Panc1 (cell line): Measurements from ENCODE around the gene RGS17. TPM values are rescaled to one million over a fixed set of nuclear protein-coding genes. Genes with fewer than 3 reads are reported as not detected.
A peak's percentile ranks its signal among the peaks of the same experiment; 100 is the strongest.

ENCODE experiments used
- ATAC-seq: fragments of 200-7000 bp; cut with Tn5 transposase; 2 replicates; pipeline ENCODE4 v1.9.1; 2020; ENCODE audit warnings: mild to moderate bottlenecking, moderate library complexity
- BruUV-seq: library from RNA; stranded (reverse); fragments of 400-500 nt; replicated peaks from 2 replicates; lab custom pipeline; 2021; lab: Mats Ljungman, UMichigan
- CTCF ChIA-PET: fragments of 300-600 bp; sonication (Branson Sonifier 250); formaldehyde crosslinking; loops from one replicate; lab custom pipeline; 2022; ENCODE audit warnings: antibody characterized with exemption; lab: Charles Lee
- POLR2A ChIA-PET: fragments of 300-600 bp; sonication (Branson Sonifier 250); formaldehyde crosslinking; loops from one replicate; lab custom pipeline; 2022; ENCODE audit warnings: antibody characterized with exemption; lab: Charles Lee
- DNase-seq: peaks from one replicate; pipeline ENCODE4 v3.0.0-alpha.2; 2010; ENCODE audit warnings: low read depth, low spot score
- H3K27ac ChIP-seq: 2 replicates; pipeline ENCODE4 v1.5.1; 2011; ENCODE audit warnings: mild to moderate bottlenecking, low read length, inconsistent platforms
- H3K27me3 ChIP-seq: fragments of 200-500 bp; sonication (Bioruptor generic); 2 replicates; pipeline ENCODE4 v1.6.0; 2014; ENCODE audit warnings: low read length, inconsistent platforms; ENCODE audit not compliant: control insufficient read depth, insufficient read depth
- H3K36me3 ChIP-seq: fragments of 200-500 bp; sonication (Bioruptor generic); 2 replicates; pipeline ENCODE4 v1.5.1; 2014; ENCODE audit warnings: inconsistent platforms, mild to moderate bottlenecking, low read length, moderate library complexity; ENCODE audit not compliant: control insufficient read depth, insufficient read depth
- H3K4me1 ChIP-seq: 2 replicates; pipeline ENCODE4 v1.5.1; 2011; ENCODE audit warnings: inconsistent platforms, mild to moderate bottlenecking, low read length, moderate library complexity; ENCODE audit not compliant: control insufficient read depth, insufficient read depth
- H3K4me3 ChIP-seq, 2 experiments: 2 replicates each; pipeline ENCODE4 v1.5.1; 2011 to 2012; ENCODE audit warnings: low read depth in 2 of 2, low read length in 2 of 2, mild to moderate bottlenecking in 2 of 2, inconsistent platforms in 1 of 2, moderate library complexity in 1 of 2
- H3K9me3 ChIP-seq: fragments of 200-500 bp; sonication (Bioruptor generic); 2 replicates; pipeline ENCODE4 v1.5.1; 2014; ENCODE audit warnings: low read depth, mild to moderate bottlenecking, inconsistent platforms, low read length, moderate library complexity; ENCODE audit not compliant: control insufficient read depth, insufficient read depth
- POLR2AphosphoS5 ChIP-seq: IDR thresholded peaks from 2 replicates; pipeline ENCODE4 v1.6.1; 2012; ENCODE audit warnings: mild to moderate bottlenecking, low read depth, low read length, moderate library complexity
- SIN3A ChIP-seq: IDR thresholded peaks from 2 replicates; pipeline ENCODE4 v1.6.1; 2012; ENCODE audit warnings: low read depth, mild to moderate bottlenecking, low read length, moderate library complexity, borderline replicate concordance; ENCODE audit not compliant: insufficient read depth
- TCF7L2 ChIP-seq: IDR thresholded peaks from 2 replicates; pipeline ENCODE4 v1.6.1; 2011; ENCODE audit warnings: mild to moderate bottlenecking, low read depth, low read length, inconsistent platforms
- in situ Hi-C: cut with HindIII; loops from 2 replicates; pipeline ENCODE4 v1.10.0; 2016; ENCODE audit warnings: low sequenced_read_pairs, low pct_unique_long_range_greater_than_20kb
- intact Hi-C: fragments of 100-400 bp; cut with micrococcal nuclease; formaldehyde crosslinking; loops from one replicate; pipeline ENCODE4 v1.10.0; 2022; ENCODE audit not compliant: unreplicated experiment
- total RNA-seq: library from RNA; stranded (reverse); gene quantifications from one replicate; pipeline ENCODE4 v1.2.1, GENCODE V29; 2021; ENCODE audit not compliant: unreplicated experiment
- TF ChIP-seq, protein P1 (sequence below), 2 experiments: IDR thresholded peaks; 2 replicates each; pipeline ENCODE4 v1.6.1; 2011 to 2012; ENCODE audit warnings: low read depth in 2 of 2, control low read depth in 1 of 2, low read length in 1 of 2, mild to moderate bottlenecking in 1 of 2, moderate library complexity in 1 of 2; ENCODE audit not compliant: insufficient read depth in 1 of 2
- TF ChIP-seq, protein P2 (sequence below): fragments of 450-650 bp; IDR thresholded peaks from 2 replicates; pipeline ENCODE4 v1.5.1; 2017; ENCODE audit warnings: mild to moderate bottlenecking

The RGS17 gene
- total RNA-seq, 1 experiment from 2014 or later: 8.7 TPM

DNA sequence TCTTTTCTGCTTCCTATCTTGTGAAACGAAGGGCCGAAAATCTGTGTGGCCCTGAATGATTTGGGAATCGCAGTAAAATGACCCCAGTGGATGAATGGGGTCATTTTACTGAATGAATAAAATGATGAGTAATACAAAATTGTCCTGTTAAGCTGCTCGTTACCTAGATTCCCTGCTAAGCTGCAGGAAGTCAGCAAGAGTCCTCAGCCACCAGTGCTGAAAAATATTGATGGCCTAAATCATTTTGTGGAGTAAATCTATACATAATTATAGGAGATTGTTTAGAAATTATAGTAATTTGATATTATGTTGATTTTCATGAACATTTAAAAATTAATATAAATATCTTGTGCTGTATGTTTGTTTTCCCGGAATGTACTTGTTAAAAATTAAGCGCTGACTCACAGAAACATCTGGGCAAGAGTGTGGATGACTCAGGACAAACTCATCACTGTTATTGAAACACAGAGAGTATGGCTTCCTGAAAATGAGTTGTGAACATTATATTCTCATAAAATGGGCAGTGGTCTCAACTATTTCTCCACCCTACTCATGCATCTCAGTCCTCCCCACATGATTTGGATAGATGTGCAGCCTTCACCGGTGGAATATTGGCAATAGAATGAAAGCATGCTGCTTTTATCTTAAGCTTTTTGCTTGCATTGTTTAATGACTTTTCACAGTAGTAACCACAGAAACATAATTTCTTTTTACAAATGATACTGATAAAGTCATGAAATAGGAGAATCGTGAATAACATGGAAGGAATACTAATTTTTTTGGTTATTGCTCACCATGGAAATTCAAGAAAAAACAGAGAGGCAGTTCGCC is 36.2 kb upstream of the RGS17 start:
- peaks cover 20% of the 10 kb centered on the region; the same call in 1 of the 2 replicates for H3K9me3 ChIP-seq
- intact Hi-C loops: no loop called here
- H3K27me3 ChIP-seq: no peaks in the 10 kb centered on the region
- CTCF ChIA-PET: no interaction called here
- POLR2A ChIA-PET: no interaction called here
- peak; percentile 36; the same call in 1 of the 2 replicates for TF ChIP-seq TCF7L2
- TF ChIP-seq, protein P1, sequence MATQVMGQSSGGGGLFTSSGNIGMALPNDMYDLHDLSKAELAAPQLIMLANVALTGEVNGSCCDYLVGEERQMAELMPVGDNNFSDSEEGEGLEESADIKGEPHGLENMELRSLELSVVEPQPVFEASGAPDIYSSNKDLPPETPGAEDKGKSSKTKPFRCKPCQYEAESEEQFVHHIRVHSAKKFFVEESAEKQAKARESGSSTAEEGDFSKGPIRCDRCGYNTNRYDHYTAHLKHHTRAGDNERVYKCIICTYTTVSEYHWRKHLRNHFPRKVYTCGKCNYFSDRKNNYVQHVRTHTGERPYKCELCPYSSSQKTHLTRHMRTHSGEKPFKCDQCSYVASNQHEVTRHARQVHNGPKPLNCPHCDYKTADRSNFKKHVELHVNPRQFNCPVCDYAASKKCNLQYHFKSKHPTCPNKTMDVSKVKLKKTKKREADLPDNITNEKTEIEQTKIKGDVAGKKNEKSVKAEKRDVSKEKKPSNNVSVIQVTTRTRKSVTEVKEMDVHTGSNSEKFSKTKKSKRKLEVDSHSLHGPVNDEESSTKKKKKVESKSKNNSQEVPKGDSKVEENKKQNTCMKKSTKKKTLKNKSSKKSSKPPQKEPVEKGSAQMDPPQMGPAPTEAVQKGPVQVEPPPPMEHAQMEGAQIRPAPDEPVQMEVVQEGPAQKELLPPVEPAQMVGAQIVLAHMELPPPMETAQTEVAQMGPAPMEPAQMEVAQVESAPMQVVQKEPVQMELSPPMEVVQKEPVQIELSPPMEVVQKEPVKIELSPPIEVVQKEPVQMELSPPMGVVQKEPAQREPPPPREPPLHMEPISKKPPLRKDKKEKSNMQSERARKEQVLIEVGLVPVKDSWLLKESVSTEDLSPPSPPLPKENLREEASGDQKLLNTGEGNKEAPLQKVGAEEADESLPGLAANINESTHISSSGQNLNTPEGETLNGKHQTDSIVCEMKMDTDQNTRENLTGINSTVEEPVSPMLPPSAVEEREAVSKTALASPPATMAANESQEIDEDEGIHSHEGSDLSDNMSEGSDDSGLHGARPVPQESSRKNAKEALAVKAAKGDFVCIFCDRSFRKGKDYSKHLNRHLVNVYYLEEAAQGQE (IDR thresholded peaks at IDR 0.05; ENCODE audit: insufficient read depth in 1 of 2, low read depth in 2 of 2, low read length in 1 of 2): 0 out of 4 replicates have a peak, but pooled peaks of 1 of the 2 experiments have one; percentile 34
- no peak for TF ChIP-seq SIN3A
- no peak for TF ChIP-seq POLR2AphosphoS5
- in situ Hi-C loops: no loop called here
- ATAC-seq (peak; percentile 96), DNase-seq (peak; percentile 81)
- BruUV-seq: no TSS peak
- H3K36me3 ChIP-seq: no peaks in the 10 kb centered on the region
- peaks cover 14% of the 10 kb centered on the region for H3K4me1 ChIP-seq
- peak overlapping the region; percentile 87 for H3K27ac ChIP-seq
- peak overlapping the region in 1 of 2 experiments; percentile 31; a peak in 2 of 4 replicates for H3K4me3 ChIP-seq

DNA sequence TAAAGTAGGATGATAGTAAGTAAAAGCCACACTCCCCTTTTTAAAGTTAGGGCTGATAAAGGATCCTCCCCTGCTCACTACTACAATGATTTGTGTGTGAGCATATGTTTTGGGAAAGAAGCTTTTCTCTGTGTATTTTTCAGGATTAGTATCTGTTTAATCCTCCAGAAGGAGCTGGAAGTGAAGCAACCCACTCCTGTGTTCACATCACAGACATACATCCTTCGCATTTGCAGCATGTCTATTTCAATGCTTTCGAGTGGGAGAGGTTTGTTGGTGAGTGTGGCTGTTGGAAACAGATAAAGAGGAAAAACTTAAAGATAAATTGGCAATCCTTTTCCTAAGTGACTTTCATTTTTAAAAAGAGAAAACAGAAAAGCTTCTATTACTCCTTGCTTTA is 31.6 kb upstream of the RGS17 start:
- peaks cover 9% of the 10 kb centered on the region for H3K4me1 ChIP-seq
- POLR2A ChIA-PET: no interaction called here
- no peak for DNase-seq
- TF ChIP-seq TCF7L2: no peak
- TF ChIP-seq, protein P1 (IDR thresholded peaks at IDR 0.05; ENCODE audit: insufficient read depth in 1 of 2, low read depth in 2 of 2, low read length in 1 of 2): no peak
- TF ChIP-seq SIN3A: no peak
- no peak for TF ChIP-seq POLR2AphosphoS5
- TF ChIP-seq, protein P2, sequence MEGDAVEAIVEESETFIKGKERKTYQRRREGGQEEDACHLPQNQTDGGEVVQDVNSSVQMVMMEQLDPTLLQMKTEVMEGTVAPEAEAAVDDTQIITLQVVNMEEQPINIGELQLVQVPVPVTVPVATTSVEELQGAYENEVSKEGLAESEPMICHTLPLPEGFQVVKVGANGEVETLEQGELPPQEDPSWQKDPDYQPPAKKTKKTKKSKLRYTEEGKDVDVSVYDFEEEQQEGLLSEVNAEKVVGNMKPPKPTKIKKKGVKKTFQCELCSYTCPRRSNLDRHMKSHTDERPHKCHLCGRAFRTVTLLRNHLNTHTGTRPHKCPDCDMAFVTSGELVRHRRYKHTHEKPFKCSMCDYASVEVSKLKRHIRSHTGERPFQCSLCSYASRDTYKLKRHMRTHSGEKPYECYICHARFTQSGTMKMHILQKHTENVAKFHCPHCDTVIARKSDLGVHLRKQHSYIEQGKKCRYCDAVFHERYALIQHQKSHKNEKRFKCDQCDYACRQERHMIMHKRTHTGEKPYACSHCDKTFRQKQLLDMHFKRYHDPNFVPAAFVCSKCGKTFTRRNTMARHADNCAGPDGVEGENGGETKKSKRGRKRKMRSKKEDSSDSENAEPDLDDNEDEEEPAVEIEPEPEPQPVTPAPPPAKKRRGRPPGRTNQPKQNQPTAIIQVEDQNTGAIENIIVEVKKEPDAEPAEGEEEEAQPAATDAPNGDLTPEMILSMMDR: no peak
- in situ Hi-C loops (no loop called here), intact Hi-C loops (no loop called here)
- CTCF ChIA-PET: no interaction called here
- H3K4me3 ChIP-seq: no peak overlapping the region
- no peak overlapping the region for H3K27ac ChIP-seq
- BruUV-seq: no TSS peak
- H3K27me3 ChIP-seq: no peaks in the 10 kb centered on the region
- ATAC-seq: no peak
- H3K36me3 ChIP-seq: no peaks in the 10 kb centered on the region
- peaks cover 29% of the 10 kb centered on the region; the same call in 1 of the 2 replicates for H3K9me3 ChIP-seq
